Gastroesophageal sphincter (tissue), 3 donors: Measurements from ENCODE around the gene MMP25.

Experiments used
- EP300 ChIP-seq: sonication (generic); formaldehyde crosslinking; IDR thresholded peaks from one replicate; pipeline ENCODE4 v1.6.1; 2017; ENCODE audit warnings: antibody characterized with exemption, mild to moderate bottlenecking
- POLR2A ChIP-seq, 2 donors: fragments of 450-650 bp; IDR thresholded peaks; one replicate each; pipeline ENCODE4 v1.6.1; 2017; ENCODE audit warnings: antibody characterized with exemption in 2 of 2, mild to moderate bottlenecking in 2 of 2, moderate library complexity in 1 of 2
- POLR2AphosphoS5 ChIP-seq: sonication (generic); formaldehyde crosslinking; IDR thresholded peaks from one replicate; pipeline ENCODE4 v1.6.1; 2017; ENCODE audit warnings: antibody characterized with exemption
- TF ChIP-seq, protein P1 (sequence below), 4 experiments: fragments of 200-600 bp in 2 of 4; fragments of 450-650 bp in 2 of 4; sonication (generic) in 1 of 4; IDR thresholded peaks; one replicate each; pipeline ENCODE4 v1.5.1; 2017 to 2019; ENCODE audit warnings: antibody characterized with exemption in 4 of 4, mild to moderate bottlenecking in 2 of 4, moderate library complexity in 2 of 4

- TF ChIP-seq, protein P1, sequence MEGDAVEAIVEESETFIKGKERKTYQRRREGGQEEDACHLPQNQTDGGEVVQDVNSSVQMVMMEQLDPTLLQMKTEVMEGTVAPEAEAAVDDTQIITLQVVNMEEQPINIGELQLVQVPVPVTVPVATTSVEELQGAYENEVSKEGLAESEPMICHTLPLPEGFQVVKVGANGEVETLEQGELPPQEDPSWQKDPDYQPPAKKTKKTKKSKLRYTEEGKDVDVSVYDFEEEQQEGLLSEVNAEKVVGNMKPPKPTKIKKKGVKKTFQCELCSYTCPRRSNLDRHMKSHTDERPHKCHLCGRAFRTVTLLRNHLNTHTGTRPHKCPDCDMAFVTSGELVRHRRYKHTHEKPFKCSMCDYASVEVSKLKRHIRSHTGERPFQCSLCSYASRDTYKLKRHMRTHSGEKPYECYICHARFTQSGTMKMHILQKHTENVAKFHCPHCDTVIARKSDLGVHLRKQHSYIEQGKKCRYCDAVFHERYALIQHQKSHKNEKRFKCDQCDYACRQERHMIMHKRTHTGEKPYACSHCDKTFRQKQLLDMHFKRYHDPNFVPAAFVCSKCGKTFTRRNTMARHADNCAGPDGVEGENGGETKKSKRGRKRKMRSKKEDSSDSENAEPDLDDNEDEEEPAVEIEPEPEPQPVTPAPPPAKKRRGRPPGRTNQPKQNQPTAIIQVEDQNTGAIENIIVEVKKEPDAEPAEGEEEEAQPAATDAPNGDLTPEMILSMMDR (IDR thresholded peaks at IDR 0.05), result peak in 3 of 4 experiments; percentile 38 to 82 (median 52)
- no peak for TF ChIP-seq POLR2A (IDR thresholded peaks at IDR 0.05)
- peak; percentile 58 for TF ChIP-seq POLR2AphosphoS5
- no peak for TF ChIP-seq EP300
Observed at GRCh38 chr16:3003582-3004270, 42.6 kb upstream of the MMP25 start.
